IPS-18c (cell line): ENCODE measurements around the gene LGALS1.
"Not testable (repeated sequence)": the region's sequence is repeated elsewhere in the genome, so short reads cannot be mapped to it uniquely, and the experiment has no call there.

Experiments used
- H3K4me3 ChIP-seq: 2 replicates; pipeline ENCODE4 v1.7.0; 2013; ENCODE audit warnings: low read depth, mild to moderate bottlenecking, low read length, moderate library complexity; ENCODE audit not compliant: insufficient read depth
- H3K9me3 ChIP-seq: one replicate; pipeline ENCODE4 v1.6.1; 2013; ENCODE audit warnings: mild to moderate bottlenecking, low read length, moderate library complexity; ENCODE audit not compliant: control insufficient read depth, insufficient read depth

The LGALS1 gene

GRCh38 chr22:37676736-37677492, 1.5 kb downstream of the LGALS1 start:
- peak overlapping the region; percentile 46 for H3K4me3 ChIP-seq
- H3K9me3 ChIP-seq: no peaks in the 10 kb centered on the region

- H3K4me3 ChIP-seq: peak overlapping the region; percentile 46; the same call in 1 of the 2 replicates
These were observed 2.1 kb downstream of the LGALS1 start for GRCh38 chr22:37677493-37677974.

GRCh38 chr22:37678372-37678771, 2.9 kb downstream of the LGALS1 start:
- no peak overlapping the region for H3K4me3 ChIP-seq
- H3K9me3 ChIP-seq: no peaks in the 10 kb centered on the region

More at GRCh38 chr22:37677493-37677974, 2.1 kb downstream of the LGALS1 start:
- H3K9me3 ChIP-seq: no peaks in the 10 kb centered on the region

- no peak overlapping the region for H3K4me3 ChIP-seq
These were observed 4.2 kb downstream of the LGALS1 start for GRCh38 chr22:37679670-37680069.

GRCh38 chr22:37680191-37680851, 4.9 kb downstream of the LGALS1 start:
- H3K4me3 ChIP-seq: no peak overlapping the region
- no peaks in the 10 kb centered on the region for H3K9me3 ChIP-seq

More at GRCh38 chr22:37679670-37680069, 4.2 kb downstream of the LGALS1 start:
- H3K9me3 ChIP-seq: no peaks in the 10 kb centered on the region

GRCh38 chr22:37681001-37681424, 5.6 kb downstream of the LGALS1 start:
- H3K4me3 ChIP-seq: no peak overlapping the region
- no peaks in the 10 kb centered on the region for H3K9me3 ChIP-seq

GRCh38 chr22:37681556-37682049, 6.2 kb downstream of the LGALS1 start:
- no peak overlapping the region for H3K4me3 ChIP-seq
- no peaks in the 10 kb centered on the region for H3K9me3 ChIP-seq

- H3K4me3 ChIP-seq: no peak overlapping the region
- H3K9me3 ChIP-seq: no peaks in the 10 kb centered on the region
These were observed 9.6 kb downstream of the LGALS1 start for GRCh38 chr22:37684803-37685615.

- Histone ChIP-seq H3K9me3 (no peaks in the 10 kb centered on the region), H3K4me3 (peak within 1 kb of the TSS; percentile 96)
These were observed 10.9 kb downstream of the LGALS1 start, which contains the start of gene NOL12 for GRCh38 chr22:37686002-37686982. Gene NOL12, plus strand, starts transcription at chr22:37686343. Its CDS starts 50 bp downstream, at chr22:37686393.

GRCh38 chr22:37690407-37690806, 15.0 kb downstream of the LGALS1 start:
- Histone ChIP-seq H3K4me3 (no peak overlapping the region), H3K9me3 (peaks cover 2% of the 10 kb centered on the region)

GRCh38 chr22:37690901-37691504, 15.6 kb downstream of the LGALS1 start:
- Histone ChIP-seq H3K4me3 (no peak overlapping the region), H3K9me3 (peaks cover 2% of the 10 kb centered on the region)

GRCh38 chr22:37692627-37693285, 17.3 kb downstream of the LGALS1 start:
- no peak overlapping the region for H3K4me3 ChIP-seq
- H3K9me3 ChIP-seq: peaks cover 5% of the 10 kb centered on the region

GRCh38 chr22:37694131-37694530, 18.7 kb downstream of the LGALS1 start:
- H3K9me3 ChIP-seq, H3K4me3 ChIP-seq: not testable (repeated sequence)

GRCh38 chr22:37696260-37696656, 20.8 kb downstream of the LGALS1 start:
- not testable (repeated sequence) for H3K9me3 ChIP-seq, H3K4me3 ChIP-seq
